C4-2B (cell line): ENCODE results near the gene TRIM17.

ENCODE experiments used
- CTCF ChIP-seq: fragments of 450-650 bp; conservative IDR thresholded peaks from 2 replicates; pipeline ENCODE4 v1.5.1; 2017; ENCODE audit warnings: mild to moderate bottlenecking
- ZFX ChIP-seq: fragments of 450-650 bp; IDR thresholded peaks from 2 replicates; pipeline ENCODE4 v1.6.1; 2017

DNA sequence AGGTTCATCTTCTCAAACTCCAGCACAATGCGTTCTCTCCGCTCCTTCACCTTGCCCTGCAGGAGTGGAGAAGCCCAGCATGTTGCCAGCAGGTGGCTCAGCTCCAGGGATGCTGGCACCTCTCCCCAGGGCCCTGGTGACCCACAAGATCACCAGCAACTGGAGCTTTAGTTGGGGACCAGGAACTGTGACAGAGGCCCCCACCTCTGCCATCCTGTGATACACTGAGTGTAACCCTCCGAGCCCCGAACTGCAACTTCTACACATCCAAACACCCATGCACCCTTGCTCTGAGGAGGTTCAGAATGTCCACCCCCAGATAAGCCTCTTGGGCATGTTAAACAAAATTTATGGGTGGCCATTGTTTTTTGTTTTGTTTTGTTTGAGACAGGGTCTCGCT lies 5.5 kb downstream of the TRIM17 start:
- TF ChIP-seq CTCF = no peak
- no peak for TF ChIP-seq ZFX
